HG02588 (cell line): ENCODE results near the gene TMIGD3.
"Not testable (repeated sequence)": the region's sequence is repeated elsewhere in the genome, so short reads cannot be mapped to it uniquely, and the experiment has no call there.

Experiments
- ATAC-seq: cut with Tn5 transposase; IDR thresholded peaks from one replicate; pipeline ENCODE4 v1.9.1; 2021; ENCODE audit warnings: mild to moderate bottlenecking, moderate library complexity; ENCODE audit not compliant: unreplicated experiment

The TMIGD3 gene

GRCh38 chr1:111503585-111504060 is at the start of gene TMIGD3, which contains the start of gene ADORA3:
TMIGD3 (minus strand) TSS chr1:111503633; CDS start chr1:111503354, 279 bp downstream.
ADORA3 (minus strand) TSS chr1:111503633; CDS start chr1:111503354, 279 bp downstream.
- no peak for ATAC-seq

DNA sequence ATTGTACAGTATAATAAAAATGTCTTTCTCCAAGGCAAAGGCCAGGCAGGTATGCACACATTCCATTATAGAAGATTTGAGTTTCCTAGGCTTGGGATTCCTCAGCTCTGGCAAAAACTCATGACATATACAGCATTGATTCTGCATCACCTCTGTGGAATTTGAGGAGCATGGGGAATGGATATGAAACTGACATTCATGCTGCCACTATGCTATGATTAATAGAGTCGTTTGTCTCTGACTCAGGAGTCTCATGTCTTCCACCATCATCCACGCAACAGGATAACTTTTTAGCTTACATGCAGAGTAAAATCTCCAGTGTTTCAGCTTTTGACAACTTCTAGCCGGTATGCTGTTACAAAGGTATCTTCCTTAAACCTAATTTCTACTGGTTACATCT is 49.8 kb upstream of the TMIGD3 start:
- ATAC-seq: no peak

DNA sequence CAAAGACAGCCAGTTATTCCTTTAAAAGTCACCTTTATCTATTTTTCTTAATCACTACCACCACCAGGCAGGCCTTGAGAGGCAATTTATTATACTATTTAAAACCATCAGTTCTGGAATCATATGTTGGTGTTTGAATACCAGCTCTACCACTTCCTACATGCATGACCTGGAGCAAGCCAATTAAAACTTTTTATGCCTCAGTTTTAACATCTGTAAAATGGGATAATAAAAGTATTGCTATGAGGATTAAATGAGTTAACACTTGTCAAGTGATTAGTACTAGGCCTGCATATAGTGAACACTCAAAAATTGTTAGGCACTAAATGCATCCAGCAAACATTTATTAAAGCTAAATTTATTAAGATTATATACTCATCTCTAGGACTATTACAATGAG is 49.2 kb upstream of the TMIGD3 start:
- no peak for ATAC-seq

DNA sequence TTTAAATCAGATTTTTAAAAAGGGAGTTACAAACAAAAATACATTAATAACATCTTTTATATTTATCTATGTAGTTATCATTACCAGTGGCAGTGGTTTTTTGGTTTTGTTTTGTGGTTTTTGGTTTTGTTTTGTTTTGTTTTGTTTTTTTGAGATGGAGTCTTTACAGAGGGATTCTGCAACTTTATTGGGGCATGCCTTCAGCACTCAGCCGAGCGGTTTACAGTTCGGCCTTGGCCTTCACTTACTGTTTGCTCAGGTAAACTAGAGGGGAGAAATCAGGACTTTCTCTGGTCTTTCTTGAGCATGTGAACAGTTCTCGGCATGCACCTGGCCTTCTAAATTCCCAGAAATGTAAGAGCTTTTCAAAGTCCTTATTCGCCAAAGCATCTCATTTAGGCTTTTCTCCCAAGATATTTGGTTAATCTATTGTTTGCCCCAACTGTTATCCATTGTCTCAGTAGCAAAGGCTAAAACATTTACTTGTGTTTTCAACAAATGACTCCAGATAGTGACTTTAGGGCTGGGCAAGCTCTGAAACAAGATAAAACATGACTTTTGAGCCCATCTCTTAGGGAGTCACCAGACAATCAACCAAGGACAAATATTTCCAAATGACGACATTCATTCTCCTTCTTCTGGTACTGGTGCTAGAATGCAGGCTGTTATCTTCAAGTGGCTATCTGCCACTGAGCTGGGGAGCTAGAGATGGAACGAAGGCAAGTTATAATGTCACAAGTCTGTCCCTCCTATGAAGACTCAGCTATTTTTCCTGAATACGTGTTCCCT is 48.4 kb upstream of the TMIGD3 start:
- ATAC-seq: no peak

GRCh38 chr1:111547786-111548185 is 44.4 kb upstream of the TMIGD3 start:
- ATAC-seq: not testable (repeated sequence)

GRCh38 chr1:111542187-111542586 is 38.8 kb upstream of the TMIGD3 start:
- ATAC-seq: no peak

GRCh38 chr1:111541721-111542120 is 38.3 kb upstream of the TMIGD3 start:
- ATAC-seq: no peak

- no peak for ATAC-seq
Observed at GRCh38 chr1:111540928-111541327, 37.5 kb upstream of the TMIGD3 start.

DNA sequence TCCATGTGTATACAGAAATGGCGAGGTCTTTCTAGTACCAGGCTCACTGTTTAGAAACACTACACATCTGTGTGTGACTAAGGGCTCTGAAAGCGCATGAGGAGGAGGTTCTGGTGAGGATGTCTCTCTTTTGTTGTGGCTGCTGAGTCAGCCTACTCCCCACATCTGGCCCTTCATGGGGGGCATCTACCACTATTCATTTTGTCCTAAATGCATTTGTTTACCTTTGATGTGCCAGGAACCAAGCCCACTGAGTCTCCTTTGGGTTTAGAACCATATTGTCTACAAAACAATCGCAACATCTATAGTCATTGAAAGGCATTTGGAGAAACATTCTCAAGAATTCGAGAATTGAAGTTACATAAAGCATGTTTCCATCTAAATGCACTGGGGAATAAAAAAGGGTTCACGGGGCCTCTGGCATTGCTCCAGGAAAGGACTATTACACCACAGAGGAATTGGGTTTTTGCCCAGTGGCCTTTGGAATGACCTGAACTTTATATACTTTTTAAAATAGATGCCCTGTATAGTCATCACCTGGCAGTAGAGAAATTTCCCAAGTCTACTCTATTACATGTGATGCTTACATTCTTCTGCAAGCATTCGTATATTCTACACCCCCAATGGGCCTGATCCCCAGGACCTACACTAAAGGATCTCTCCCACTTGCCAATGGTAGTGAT is 35.1 kb upstream of the TMIGD3 start:
- ATAC-seq: no peak

- ATAC-seq: no peak
Observed at GRCh38 chr1:111535256-111536191, 32.1 kb upstream of the TMIGD3 start.

DNA sequence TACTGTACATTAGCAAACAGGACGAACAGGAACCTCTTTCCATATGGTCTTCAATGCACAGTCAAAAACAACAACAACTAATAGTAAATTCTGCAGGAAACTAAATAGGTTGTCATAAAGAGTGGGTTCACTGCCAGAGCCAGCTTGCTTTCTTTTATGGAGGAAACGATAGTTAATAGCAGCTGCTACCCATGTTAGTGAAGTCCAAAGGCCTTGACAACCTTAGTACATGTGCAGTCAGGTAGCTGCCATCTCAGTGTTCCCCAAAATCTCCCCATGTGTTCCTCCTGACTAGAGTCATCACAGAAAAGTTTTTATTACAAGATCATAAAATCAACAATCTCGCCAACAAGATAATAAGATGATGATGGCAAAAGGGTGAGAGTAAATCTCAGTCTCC is 16.6 kb upstream of the TMIGD3 start:
- no peak for ATAC-seq

DNA sequence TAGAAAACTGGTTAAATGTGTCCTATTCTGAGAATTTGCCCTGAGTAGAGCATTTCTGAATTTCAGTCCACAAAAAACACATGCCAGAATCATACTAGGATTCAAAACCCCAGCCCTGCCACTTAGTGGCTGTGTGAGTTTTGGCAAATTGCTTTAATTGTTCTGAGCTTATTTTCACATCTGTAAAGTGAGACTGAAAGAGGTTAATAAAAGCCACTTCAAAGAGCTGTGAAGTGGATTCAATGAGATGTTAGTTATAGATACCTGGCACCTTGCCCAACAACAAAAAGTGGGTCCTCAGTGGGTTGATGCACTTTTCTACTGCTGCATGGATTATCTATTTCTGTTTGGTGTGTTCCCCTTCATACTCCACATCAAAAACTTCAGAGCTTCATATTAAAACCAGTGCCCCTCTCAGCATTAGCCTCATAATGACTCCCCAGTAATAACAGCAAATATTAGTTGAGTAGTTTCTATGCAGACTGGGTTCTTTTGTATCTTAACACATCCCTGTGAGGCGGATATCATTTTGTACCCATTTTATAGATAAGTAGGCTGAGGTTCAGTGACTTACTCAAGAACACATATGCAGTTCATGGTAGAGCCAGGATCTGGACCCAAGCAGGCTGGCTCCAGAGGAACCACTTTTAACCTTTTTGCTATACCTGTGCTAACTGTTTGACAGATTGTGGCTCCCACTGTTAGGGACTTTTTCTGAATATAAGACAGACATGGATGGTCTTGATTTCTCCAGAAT is 14.2 kb upstream of the TMIGD3 start:
- no peak for ATAC-seq

DNA sequence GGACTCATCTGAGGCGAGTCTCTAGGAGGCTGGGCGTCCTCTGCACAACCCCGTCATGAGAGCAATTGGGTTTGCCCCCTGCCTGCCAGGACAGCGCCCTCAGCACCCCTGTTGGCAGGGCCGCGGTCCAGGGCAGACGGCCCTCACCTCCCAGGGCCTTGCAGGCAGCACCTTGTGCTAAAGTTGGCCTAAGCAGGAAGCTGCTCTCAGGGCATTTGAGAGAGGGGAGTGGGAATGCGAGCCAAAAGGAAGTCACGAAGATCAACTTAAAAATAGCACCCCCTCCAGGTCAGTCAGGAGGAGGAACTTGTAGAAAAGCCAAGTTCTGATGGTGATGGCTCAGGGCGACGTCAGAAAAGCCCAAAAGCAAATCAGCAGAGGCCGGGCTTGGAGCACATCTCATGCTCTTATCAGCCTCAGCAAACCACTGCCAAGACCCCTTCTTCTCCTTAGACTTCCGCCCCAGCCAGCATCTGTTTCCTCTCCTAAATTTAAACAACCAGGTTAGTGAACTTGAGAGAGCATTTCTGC is 12.6 kb upstream of the TMIGD3 start:
- peak; percentile 44 for ATAC-seq

DNA sequence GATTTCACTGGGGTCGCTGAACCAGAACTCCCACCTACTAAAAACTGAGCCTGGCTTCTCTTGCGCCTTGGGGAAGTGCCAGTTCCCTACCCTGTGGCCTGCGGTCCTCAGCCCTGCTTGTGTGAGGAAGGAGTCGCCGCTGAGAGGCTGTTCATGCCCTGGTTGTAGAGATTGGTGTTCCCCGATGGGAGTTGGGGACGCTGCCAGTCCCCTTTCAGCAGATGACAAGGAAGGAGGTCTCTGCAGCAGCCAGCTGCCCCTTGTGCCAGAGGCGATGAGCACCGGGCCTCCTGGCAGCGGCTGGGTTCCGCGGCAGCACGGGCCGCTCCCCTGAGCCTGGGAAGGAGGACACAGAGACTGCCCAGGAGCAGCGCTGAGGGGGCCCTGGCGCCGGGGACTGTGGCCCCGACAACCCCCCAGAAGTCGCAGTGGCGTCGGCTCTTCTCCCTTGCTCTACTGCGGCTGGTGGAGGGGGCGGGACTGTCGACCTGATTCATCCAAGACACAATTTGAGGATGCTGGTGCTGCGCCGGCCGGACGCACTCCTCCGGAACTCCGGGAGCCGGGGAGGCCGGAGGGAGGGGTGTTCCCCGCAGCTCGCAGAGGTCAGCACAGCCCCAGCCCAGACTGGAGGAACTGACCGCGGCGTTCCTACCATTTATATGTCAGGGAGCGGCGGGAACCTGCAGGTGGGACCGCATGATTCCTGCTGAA is 12.0 kb upstream of the TMIGD3 start:
- peak; percentile 29 for ATAC-seq

- no peak for ATAC-seq
Observed at GRCh38 chr1:111513410-111514020, 10.1 kb upstream of the TMIGD3 start.

GRCh38 chr1:111512931-111513330 is 9.5 kb upstream of the TMIGD3 start:
- ATAC-seq: no peak

DNA sequence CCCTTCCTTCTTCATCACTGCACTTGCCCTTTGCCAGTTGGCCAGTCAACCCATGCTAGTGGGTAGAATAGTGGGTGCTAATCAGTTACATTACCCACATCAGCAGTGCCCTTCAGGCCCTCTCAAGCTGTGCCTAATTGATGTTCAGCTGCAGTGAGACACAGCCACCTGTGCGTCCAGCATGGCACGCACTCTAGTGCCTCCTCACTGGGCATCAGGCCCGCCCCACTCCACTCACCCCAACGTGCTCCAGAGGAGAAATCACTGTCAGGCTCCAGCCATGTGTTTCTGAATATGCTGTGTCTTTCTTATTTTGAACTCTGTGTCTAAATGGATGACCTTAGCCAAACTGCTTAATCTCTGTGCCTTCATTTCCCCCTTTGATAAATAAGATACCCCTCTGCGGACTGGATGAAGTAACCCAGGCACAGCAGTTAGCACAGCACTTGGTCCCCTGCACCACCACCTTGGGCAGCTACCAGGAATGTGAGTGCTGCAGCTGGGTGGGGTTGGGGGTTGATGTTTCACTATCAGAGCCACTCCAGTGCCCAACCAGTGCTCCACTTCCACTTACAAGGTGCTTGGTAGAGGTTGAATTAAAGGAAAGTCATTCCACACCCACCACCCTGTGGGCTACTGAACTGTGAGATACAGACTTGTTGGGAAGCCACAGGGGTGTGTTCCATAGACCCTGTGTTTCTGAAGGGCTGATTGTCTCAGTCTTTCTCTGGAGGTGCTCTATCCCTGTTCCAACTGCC is 8.9 kb upstream of the TMIGD3 start:
- no peak for ATAC-seq

DNA sequence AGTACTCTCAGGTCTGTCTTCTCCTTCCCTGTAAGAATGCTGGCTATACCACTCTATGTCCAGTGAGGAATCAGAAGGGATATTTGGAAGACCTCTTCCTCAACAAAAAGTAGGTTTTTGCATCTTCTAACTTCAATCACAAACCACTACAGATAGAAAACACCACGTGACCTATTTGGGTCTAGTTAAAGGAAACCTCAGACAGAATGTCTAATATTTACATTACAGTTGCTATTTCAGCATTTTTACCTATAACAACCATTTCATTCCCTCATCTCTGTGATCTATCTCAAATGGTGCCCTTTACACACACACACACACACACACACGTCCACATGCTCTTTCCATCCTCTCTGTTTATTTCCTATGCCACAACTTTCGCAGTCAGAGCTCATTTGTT is 7.9 kb upstream of the TMIGD3 start:
- no peak for ATAC-seq
